GM12878 (cell line): ENCODE measurements around the gene OPRL1. TPM values are rescaled to one million over a fixed set of nuclear protein-coding genes. Genes with fewer than 3 reads are reported as not detected.

Experiments
- ATAC-seq: fragments of 200-7000 bp; cut with Tn5 transposase; 3 replicates; pipeline ENCODE4 v1.9.1; 2020; ENCODE audit warnings: mild to moderate bottlenecking, moderate library complexity
- BruUV-seq: library from RNA; stranded (reverse); fragments of 400-500 nt; replicated peaks from 2 replicates; lab custom pipeline; 2021; lab: Mats Ljungman, UMichigan
- CTCF ChIA-PET: fragments of 300-600 bp; sonication (Branson Sonifier 250); formaldehyde crosslinking; extraction: SDS; loops from one replicate; lab custom pipeline; 2021; ENCODE audit warnings: inconsistent platforms; lab: Yijun Ruan, JAX
- POLR2A ChIA-PET: fragments of 350-600 bp; formaldehyde crosslinking; extraction: SDS; loops from one replicate; lab custom pipeline; 2021; ENCODE audit warnings: inconsistent platforms; lab: Charles Lee
- RAD21 ChIA-PET: fragments of 300-600 bp; sonication (Branson Sonifier 250); formaldehyde crosslinking; loops from one replicate; lab custom pipeline; 2023; ENCODE audit warnings: antibody characterized with exemption; ENCODE audit not compliant: unreplicated experiment; lab: Charles Lee
- SMC1A ChIA-PET: fragments of 300-600 bp; sonication (Branson Sonifier 250); formaldehyde crosslinking; loops from one replicate; lab custom pipeline; 2023; ENCODE audit not compliant: unreplicated experiment, uncharacterized antibody; lab: Charles Lee
- DNase-seq: peaks from one replicate; pipeline ENCODE4 v3.0.0-alpha.2; 2011; ENCODE audit warnings: low read depth, low spot score
- FAIRE-seq: peaks from 3 replicates; lab custom pipeline; 2011; peaks lifted over from hg19 to GRCh38; lab: Jason Lieb, UNC
- H2AFZ ChIP-seq: 2 replicates; pipeline ENCODE4 v1.6.0; 2011; ENCODE audit warnings: low read depth, low read length, control low read depth; ENCODE audit not compliant: control insufficient read depth
- H3K27ac ChIP-seq: 2 replicates; pipeline ENCODE4 v1.5.1; 2011; ENCODE audit warnings: control low read depth; ENCODE audit not compliant: control insufficient read depth, insufficient read depth
- H3K27me3 ChIP-seq, 2 experiments: replicated peaks in 1 of 2; 2 replicates each; pipeline versions ENCODE4 v1.6.0 to v1.6.1; 2011; ENCODE audit warnings: low read length in 1 of 2; ENCODE audit not compliant: control insufficient read depth in 2 of 2, insufficient read depth in 2 of 2
- H3K36me3 ChIP-seq, 2 experiments: 2 replicates each; pipeline ENCODE4 v1.5.1; 2011; ENCODE audit warnings: low read length in 1 of 2; ENCODE audit not compliant: control insufficient read depth in 2 of 2, insufficient read depth in 2 of 2
- H3K4me1 ChIP-seq: 2 replicates; pipeline ENCODE4 v1.6.1; 2011; ENCODE audit warnings: mild to moderate bottlenecking, low read length, moderate library complexity, mixed read lengths; ENCODE audit not compliant: control insufficient read depth, insufficient read depth
- H3K4me2 ChIP-seq: 2 replicates; pipeline ENCODE4 v1.6.0; 2011; ENCODE audit warnings: control low read depth; ENCODE audit not compliant: control insufficient read depth, insufficient read depth
- H3K4me3 ChIP-seq: fragments of 200-600 bp; sonication (generic); 2 replicates; pipeline ENCODE4 v1.5.1; 2016
- H3K79me2 ChIP-seq: 2 replicates; pipeline ENCODE4 v1.6.0; 2011; ENCODE audit warnings: low read length; ENCODE audit not compliant: control insufficient read depth, insufficient read depth
- H3K9ac ChIP-seq: 2 replicates; pipeline ENCODE4 v1.8.0; 2011; ENCODE audit warnings: low read length, control low read depth, mixed read lengths; ENCODE audit not compliant: control insufficient read depth, insufficient read depth
- H3K9me3 ChIP-seq: replicated peaks from 3 replicates; pipeline ENCODE4 v1.5.1; 2011; ENCODE audit warnings: mild to moderate bottlenecking, low read length; ENCODE audit not compliant: control insufficient read depth, insufficient read depth
- H4K20me1 ChIP-seq: 2 replicates; pipeline ENCODE4 v1.6.0; 2011; ENCODE audit not compliant: control insufficient read depth, insufficient read depth
- BHLHE40 ChIP-seq, 2 experiments: fragments of 450-650 bp in 1 of 2; IDR thresholded peaks; 2 replicates each; pipeline ENCODE4 v1.6.1; 2011 to 2017; ENCODE audit warnings: low read depth in 2 of 2, borderline replicate concordance in 1 of 2, improper control_type of control experiment in 1 of 2, low read length in 1 of 2, mild to moderate bottlenecking in 1 of 2
- CHD2 ChIP-seq: IDR thresholded peaks from 2 replicates; pipeline ENCODE4 v1.6.1; 2011; ENCODE audit warnings: low read depth, low read length, improper control_type of control experiment, borderline replicate concordance
- EP300 ChIP-seq, 2 experiments: fragments of 150-350 bp in 1 of 2; IDR thresholded peaks; 2 replicates each; pipeline ENCODE4 v1.6.1; 2011 to 2012; ENCODE audit warnings: low read depth in 2 of 2, low read length in 2 of 2, borderline replicate concordance in 1 of 2, improper control_type of control experiment in 1 of 2, inconsistent platforms in 1 of 2; ENCODE audit not compliant: control insufficient read depth in 1 of 2
- GATAD2B ChIP-seq: fragments of 450-650 bp; conservative IDR thresholded peaks from 2 replicates; pipeline ENCODE4 v1.6.1; 2017; ENCODE audit warnings: low read depth, mild to moderate bottlenecking, moderate library complexity
- IKZF1 ChIP-seq: fragments of 450-650 bp; conservative IDR thresholded peaks from 2 replicates; pipeline ENCODE4 v1.6.1; 2017; ENCODE audit warnings: antibody characterized with exemption, mild to moderate bottlenecking
- IKZF2 ChIP-seq, 2 experiments: fragments of 450-650 bp; IDR thresholded peaks; 2 replicates each; pipeline ENCODE4 v1.6.1; 2017; ENCODE audit warnings: mild to moderate bottlenecking in 2 of 2, moderate library complexity in 2 of 2
- MTA2 ChIP-seq: fragments of 450-650 bp; IDR thresholded peaks from 2 replicates; pipeline ENCODE4 v1.6.1; 2016; ENCODE audit warnings: low read depth, mild to moderate bottlenecking, moderate library complexity
- POU2F2 ChIP-seq: IDR thresholded peaks from 3 replicates; pipeline ENCODE4 v1.6.1; 2011; ENCODE audit warnings: low read depth, mild to moderate bottlenecking, low read length, borderline replicate concordance
- RUNX3 ChIP-seq: IDR thresholded peaks from 2 replicates; pipeline ENCODE4 v1.6.1; 2012; ENCODE audit warnings: low read length, inconsistent platforms
- TCF3 ChIP-seq: IDR thresholded peaks from 2 replicates; pipeline ENCODE4 v1.6.1; 2012; ENCODE audit warnings: low read depth, mild to moderate bottlenecking, low read length, borderline replicate concordance; ENCODE audit not compliant: insufficient read depth
- WGBS: methylation state at CpG from one replicate; pipeline ENCODE4 v1.1.6; 2016; ENCODE audit warnings: low lambda C conversion rate; ENCODE audit not compliant: insufficient replicate concordance, insufficient coverage; ENCODE audit errors: missing lambda C conversion rate; 5-methylcytosine and 5-hydroxymethylcytosine counted together
- in situ Hi-C: fragments of 300-500 bp; cut with MboI; formaldehyde crosslinking; loops from 9 replicates; pipeline ENCODE4 v1.14.3; 2018; ENCODE audit warnings: mixed read lengths
- intact Hi-C: fragments of 100-400 bp; cut with micrococcal nuclease; formaldehyde crosslinking; loops from one replicate; pipeline ENCODE4 v1.14.2; 2022; ENCODE audit not compliant: unreplicated experiment
- polyA plus RNA-seq, 11 experiments: library from polyadenylated mRNA; depleted of rRNA in 4 of 11; unstranded in 6 of 11; stranded (reverse) in 5 of 11; fragments of >200 nt; fragmentation: Nextera tagmentation in 4 of 11; fragmentation: Illumina TruSeq in 1 of 11; extraction: Ambion mirVana in 4 of 11; extraction: Trizol in 1 of 11; gene quantifications; 1 replicate in 1 of 11; 2 replicates in 10 of 11; pipeline versions ENCODE4 v1.2.1 to v1.2.3, GENCODE V29; 2011 to 2016; ENCODE audit warnings: inconsistent platforms in 2 of 11, missing spikeins in 2 of 11, low read depth in 1 of 11
- total RNA-seq, 4 experiments: library from RNA; depleted of rRNA in 3 of 4; stranded (reverse); fragments of >200 nt in 3 of 4; fragmentation: Illumina TruSeq in 1 of 4; extraction: Trizol in 1 of 4; gene quantifications; 2 replicates each; pipeline versions ENCODE4 v1.2.1 to v1.2.3, GENCODE V29; 2013 to 2021
- TF ChIP-seq, protein P1 (sequence below): fragments of 450-650 bp; IDR thresholded peaks from 2 replicates; pipeline ENCODE4 v1.6.1; 2016; ENCODE audit warnings: mild to moderate bottlenecking, moderate library complexity, borderline replicate concordance
- TF ChIP-seq, protein P2 (sequence below): IDR thresholded peaks from 2 replicates; pipeline ENCODE4 v1.6.1; 2011; ENCODE audit warnings: borderline replicate concordance, low read depth, mild to moderate bottlenecking, moderate library complexity, low read length; ENCODE audit not compliant: insufficient read depth, poor library complexity, severe bottlenecking
- TF ChIP-seq, protein P3 (sequence below), 3 experiments: IDR thresholded peaks in 2 of 3; conservative IDR thresholded peaks in 1 of 3; 2 replicates each; pipeline ENCODE4 v1.5.1; 2011; ENCODE audit warnings: low read depth in 3 of 3, low read length in 3 of 3, mild to moderate bottlenecking in 3 of 3, control low read depth in 2 of 3, moderate library complexity in 2 of 3, inconsistent platforms in 1 of 3, mixed read lengths in 1 of 3; ENCODE audit not compliant: control insufficient read depth in 2 of 3, insufficient read depth in 1 of 3; ENCODE audit errors: extremely low read depth in 1 of 3

The OPRL1 gene
- total and polyA plus RNA-seq, 10 of the 15 experiments (the other 5 are each of a cell fraction or from before 2014, with no cell fraction given) = 0.04 to 0.41 (median 0.24) TPM; not detected in 1

DNA sequence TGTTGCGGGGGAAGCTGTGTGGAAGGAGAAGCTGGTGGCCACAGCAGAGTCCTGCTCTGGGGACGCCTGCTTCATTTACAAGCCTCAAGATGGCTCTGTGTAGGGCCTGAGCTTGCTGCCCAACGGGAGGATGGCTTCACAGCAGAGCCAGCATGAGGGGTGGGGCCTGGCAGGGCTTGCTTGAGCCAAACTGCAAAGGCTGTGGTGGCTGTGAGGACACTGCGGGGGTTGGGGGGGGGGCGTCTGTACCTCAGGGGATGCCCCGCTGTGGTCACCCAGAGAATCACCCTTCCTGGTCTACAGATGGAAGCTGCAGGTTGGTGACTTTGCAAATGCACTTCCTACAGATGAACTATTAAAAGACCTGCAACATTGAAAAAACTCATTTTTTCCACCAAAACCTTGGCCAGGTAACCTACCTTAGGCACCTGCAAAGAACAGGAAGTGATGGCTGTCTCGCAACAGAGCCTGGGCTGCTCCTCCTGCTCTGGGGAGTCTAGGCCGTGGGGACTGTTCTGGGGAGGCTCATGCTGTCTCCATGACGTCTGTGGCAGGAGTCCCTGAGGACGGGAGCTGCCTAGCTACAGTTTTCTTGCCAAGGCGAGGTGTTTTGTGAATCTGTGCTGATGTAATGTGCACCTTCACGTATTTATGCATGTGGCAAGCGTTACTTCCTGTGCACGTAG, 20.1 kb downstream of the OPRL1 start:
- 12% methylated on average over 14 of the region's 14 CpGs for WGBS
- H3K4me1 ChIP-seq = peaks cover 16% of the 10 kb centered on the region
- no peak overlapping the region; the same call in 1 of the 2 replicates for H2AFZ ChIP-seq
- POLR2A ChIA-PET = interaction anchor here (0.6 to 1.1 kb wide), 2 partner anchors 8 to 156 kb away, joined by 3 read pairs; partner anchors contain the start of gene PCMTD2
- no peak overlapping the region for H3K4me2 ChIP-seq
- peak; percentile 76 for ATAC-seq
- DNase-seq = no peak
- SMC1A ChIA-PET = interaction anchor here (1.3 to 1.7 kb wide), 3 partner anchors 20 to 61 kb away, joined by 3 to 7 read pairs (median 5); partner anchors contain the start of genes OPRL1 and RGS19
- no peaks in the 10 kb centered on the region for H4K20me1 ChIP-seq
- H3K79me2 ChIP-seq = no peaks in the 10 kb centered on the region
- H3K27me3 ChIP-seq = peaks cover 4 to 11% of the 10 kb centered on the region in 2 experiments; a peak in 3 of 4 replicates
- no peaks in the 10 kb centered on the region for H3K36me3 ChIP-seq
- in situ Hi-C loops = no loop called here
- no peak overlapping the region for H3K9ac ChIP-seq
- no peak for FAIRE-seq
- BruUV-seq = no TSS peak
- no peaks in the 10 kb centered on the region for H3K9me3 ChIP-seq
- RAD21 ChIA-PET = interaction anchor here (0.7 to 1.9 kb wide), 7 partner anchors 9 to 120 kb away, joined by 3 to 7 read pairs (median 5); partner anchors contain the start of genes LKAAEAR1, OPRL1, RGS19 and SAMD10
- no peak overlapping the region for H3K27ac ChIP-seq
- CTCF ChIA-PET = interaction anchor here (0.6 to 2.6 kb wide), 7 partner anchors 9 to 1132 kb away, joined by 3 to 7 read pairs (median 4); partner anchors contain the start of gene LKAAEAR1
- H3K4me3 ChIP-seq = no peak overlapping the region
- intact Hi-C loops = no loop called here
- peak; percentile 64 for TF ChIP-seq RUNX3
- TF ChIP-seq EP300 (IDR thresholded peaks at IDR 0.05; ENCODE audit: borderline replicate concordance in 1 of 2, control insufficient read depth in 1 of 2, low read depth in 2 of 2, low read length in 2 of 2) = peak in 1 of 2 experiments; percentile 70; a peak in 2 of 4 replicates
- TF ChIP-seq IKZF2 (IDR thresholded peaks at IDR 0.05) = peak in 1 of 2 experiments; percentile 32; a peak in 2 of 4 replicates
- peak; percentile 53; the same call in 1 of the 2 replicates for TF ChIP-seq MTA2
- TF ChIP-seq, protein P1, sequence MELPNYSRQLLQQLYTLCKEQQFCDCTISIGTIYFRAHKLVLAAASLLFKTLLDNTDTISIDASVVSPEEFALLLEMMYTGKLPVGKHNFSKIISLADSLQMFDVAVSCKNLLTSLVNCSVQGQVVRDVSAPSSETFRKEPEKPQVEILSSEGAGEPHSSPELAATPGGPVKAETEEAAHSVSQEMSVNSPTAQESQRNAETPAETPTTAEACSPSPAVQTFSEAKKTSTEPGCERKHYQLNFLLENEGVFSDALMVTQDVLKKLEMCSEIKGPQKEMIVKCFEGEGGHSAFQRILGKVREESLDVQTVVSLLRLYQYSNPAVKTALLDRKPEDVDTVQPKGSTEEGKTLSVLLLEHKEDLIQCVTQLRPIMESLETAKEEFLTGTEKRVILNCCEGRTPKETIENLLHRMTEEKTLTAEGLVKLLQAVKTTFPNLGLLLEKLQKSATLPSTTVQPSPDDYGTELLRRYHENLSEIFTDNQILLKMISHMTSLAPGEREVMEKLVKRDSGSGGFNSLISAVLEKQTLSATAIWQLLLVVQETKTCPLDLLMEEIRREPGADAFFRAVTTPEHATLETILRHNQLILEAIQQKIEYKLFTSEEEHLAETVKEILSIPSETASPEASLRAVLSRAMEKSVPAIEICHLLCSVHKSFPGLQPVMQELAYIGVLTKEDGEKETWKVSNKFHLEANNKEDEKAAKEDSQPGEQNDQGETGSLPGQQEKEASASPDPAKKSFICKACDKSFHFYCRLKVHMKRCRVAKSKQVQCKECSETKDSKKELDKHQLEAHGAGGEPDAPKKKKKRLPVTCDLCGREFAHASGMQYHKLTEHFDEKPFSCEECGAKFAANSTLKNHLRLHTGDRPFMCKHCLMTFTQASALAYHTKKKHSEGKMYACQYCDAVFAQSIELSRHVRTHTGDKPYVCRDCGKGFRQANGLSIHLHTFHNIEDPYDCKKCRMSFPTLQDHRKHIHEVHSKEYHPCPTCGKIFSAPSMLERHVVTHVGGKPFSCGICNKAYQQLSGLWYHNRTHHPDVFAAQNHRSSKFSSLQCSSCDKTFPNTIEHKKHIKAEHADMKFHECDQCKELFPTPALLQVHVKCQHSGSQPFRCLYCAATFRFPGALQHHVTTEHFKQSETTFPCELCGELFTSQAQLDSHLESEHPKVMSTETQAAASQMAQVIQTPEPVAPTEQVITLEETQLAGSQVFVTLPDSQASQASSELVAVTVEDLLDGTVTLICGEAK = no peak
- TF ChIP-seq, protein P2, sequence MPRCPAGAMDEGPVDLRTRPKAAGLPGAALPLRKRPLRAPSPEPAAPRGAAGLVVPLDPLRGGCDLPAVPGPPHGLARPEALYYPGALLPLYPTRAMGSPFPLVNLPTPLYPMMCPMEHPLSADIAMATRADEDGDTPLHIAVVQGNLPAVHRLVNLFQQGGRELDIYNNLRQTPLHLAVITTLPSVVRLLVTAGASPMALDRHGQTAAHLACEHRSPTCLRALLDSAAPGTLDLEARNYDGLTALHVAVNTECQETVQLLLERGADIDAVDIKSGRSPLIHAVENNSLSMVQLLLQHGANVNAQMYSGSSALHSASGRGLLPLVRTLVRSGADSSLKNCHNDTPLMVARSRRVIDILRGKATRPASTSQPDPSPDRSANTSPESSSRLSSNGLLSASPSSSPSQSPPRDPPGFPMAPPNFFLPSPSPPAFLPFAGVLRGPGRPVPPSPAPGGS = no peak
- TF ChIP-seq CHD2 = 0 out of 2 replicates have a peak, but pooled peaks have one; percentile 21
- TF ChIP-seq GATAD2B = 0 out of 2 replicates have a peak, but pooled peaks have one; percentile 20
- peak; percentile 91; the same call in 1 of the 3 replicates for TF ChIP-seq POU2F2
- TF ChIP-seq TCF3 = no peak
- peak; percentile 58 for TF ChIP-seq IKZF1
- TF ChIP-seq, protein P3, sequence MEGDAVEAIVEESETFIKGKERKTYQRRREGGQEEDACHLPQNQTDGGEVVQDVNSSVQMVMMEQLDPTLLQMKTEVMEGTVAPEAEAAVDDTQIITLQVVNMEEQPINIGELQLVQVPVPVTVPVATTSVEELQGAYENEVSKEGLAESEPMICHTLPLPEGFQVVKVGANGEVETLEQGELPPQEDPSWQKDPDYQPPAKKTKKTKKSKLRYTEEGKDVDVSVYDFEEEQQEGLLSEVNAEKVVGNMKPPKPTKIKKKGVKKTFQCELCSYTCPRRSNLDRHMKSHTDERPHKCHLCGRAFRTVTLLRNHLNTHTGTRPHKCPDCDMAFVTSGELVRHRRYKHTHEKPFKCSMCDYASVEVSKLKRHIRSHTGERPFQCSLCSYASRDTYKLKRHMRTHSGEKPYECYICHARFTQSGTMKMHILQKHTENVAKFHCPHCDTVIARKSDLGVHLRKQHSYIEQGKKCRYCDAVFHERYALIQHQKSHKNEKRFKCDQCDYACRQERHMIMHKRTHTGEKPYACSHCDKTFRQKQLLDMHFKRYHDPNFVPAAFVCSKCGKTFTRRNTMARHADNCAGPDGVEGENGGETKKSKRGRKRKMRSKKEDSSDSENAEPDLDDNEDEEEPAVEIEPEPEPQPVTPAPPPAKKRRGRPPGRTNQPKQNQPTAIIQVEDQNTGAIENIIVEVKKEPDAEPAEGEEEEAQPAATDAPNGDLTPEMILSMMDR (IDR thresholded peaks at IDR 0.05 in 2 of 3, conservative IDR thresholded peaks at IDR 0.05 in 1 of 3; ENCODE audit: control insufficient read depth in 2 of 3, extremely low read depth in 1 of 3, insufficient read depth in 1 of 3, low read depth in 3 of 3, low read length in 3 of 3) = no peak
- TF ChIP-seq BHLHE40 (IDR thresholded peaks at IDR 0.05; ENCODE audit: borderline replicate concordance in 1 of 2, low read depth in 2 of 2, low read length in 1 of 2) = peak in 1 of 2 experiments; percentile 40; a peak in 2 of 4 replicates
